Panc1 (cell line): ENCODE data around the gene MEMO1. TPM values are rescaled to one million over a fixed set of nuclear protein-coding genes. Genes with fewer than 3 reads are reported as not detected.
A peak's percentile ranks its signal among the peaks of the same experiment; 100 is the strongest.
"Not testable (repeated sequence)": the region's sequence is repeated elsewhere in the genome, so short reads cannot be mapped to it uniquely, and the experiment has no call there.

Experiments used
- ATAC-seq: fragments of 200-7000 bp; cut with Tn5 transposase; 2 replicates; pipeline ENCODE4 v1.9.1; 2020; ENCODE audit warnings: mild to moderate bottlenecking, moderate library complexity
- BruUV-seq: library from RNA; stranded (reverse); fragments of 400-500 nt; replicated peaks from 2 replicates; lab custom pipeline; 2021; lab: Mats Ljungman, UMichigan
- CTCF ChIA-PET: fragments of 300-600 bp; sonication (Branson Sonifier 250); formaldehyde crosslinking; loops from one replicate; lab custom pipeline; 2022; ENCODE audit warnings: antibody characterized with exemption; lab: Charles Lee
- POLR2A ChIA-PET: fragments of 300-600 bp; sonication (Branson Sonifier 250); formaldehyde crosslinking; loops from one replicate; lab custom pipeline; 2022; ENCODE audit warnings: antibody characterized with exemption; lab: Charles Lee
- DNase-seq: peaks from one replicate; pipeline ENCODE4 v3.0.0-alpha.2; 2010; ENCODE audit warnings: low read depth, low spot score
- H3K27ac ChIP-seq: 2 replicates; pipeline ENCODE4 v1.5.1; 2011; ENCODE audit warnings: mild to moderate bottlenecking, low read length, inconsistent platforms
- H3K27me3 ChIP-seq: fragments of 200-500 bp; sonication (Bioruptor generic); 2 replicates; pipeline ENCODE4 v1.6.0; 2014; ENCODE audit warnings: low read length, inconsistent platforms; ENCODE audit not compliant: control insufficient read depth, insufficient read depth
- H3K36me3 ChIP-seq: fragments of 200-500 bp; sonication (Bioruptor generic); 2 replicates; pipeline ENCODE4 v1.5.1; 2014; ENCODE audit warnings: inconsistent platforms, mild to moderate bottlenecking, low read length, moderate library complexity; ENCODE audit not compliant: control insufficient read depth, insufficient read depth
- H3K4me1 ChIP-seq: 2 replicates; pipeline ENCODE4 v1.5.1; 2011; ENCODE audit warnings: inconsistent platforms, mild to moderate bottlenecking, low read length, moderate library complexity; ENCODE audit not compliant: control insufficient read depth, insufficient read depth
- H3K4me3 ChIP-seq, 2 experiments: 2 replicates each; pipeline ENCODE4 v1.5.1; 2011 to 2012; ENCODE audit warnings: low read depth in 2 of 2, low read length in 2 of 2, mild to moderate bottlenecking in 2 of 2, inconsistent platforms in 1 of 2, moderate library complexity in 1 of 2
- H3K9me3 ChIP-seq: fragments of 200-500 bp; sonication (Bioruptor generic); 2 replicates; pipeline ENCODE4 v1.5.1; 2014; ENCODE audit warnings: low read depth, mild to moderate bottlenecking, inconsistent platforms, low read length, moderate library complexity; ENCODE audit not compliant: control insufficient read depth, insufficient read depth
- POLR2AphosphoS5 ChIP-seq: IDR thresholded peaks from 2 replicates; pipeline ENCODE4 v1.6.1; 2012; ENCODE audit warnings: mild to moderate bottlenecking, low read depth, low read length, moderate library complexity
- SIN3A ChIP-seq: IDR thresholded peaks from 2 replicates; pipeline ENCODE4 v1.6.1; 2012; ENCODE audit warnings: low read depth, mild to moderate bottlenecking, low read length, moderate library complexity, borderline replicate concordance; ENCODE audit not compliant: insufficient read depth
- TCF7L2 ChIP-seq: IDR thresholded peaks from 2 replicates; pipeline ENCODE4 v1.6.1; 2011; ENCODE audit warnings: mild to moderate bottlenecking, low read depth, low read length, inconsistent platforms
- in situ Hi-C: cut with HindIII; loops from 2 replicates; pipeline ENCODE4 v1.10.0; 2016; ENCODE audit warnings: low sequenced_read_pairs, low pct_unique_long_range_greater_than_20kb
- intact Hi-C: fragments of 100-400 bp; cut with micrococcal nuclease; formaldehyde crosslinking; loops from one replicate; pipeline ENCODE4 v1.10.0; 2022; ENCODE audit not compliant: unreplicated experiment
- total RNA-seq: library from RNA; stranded (reverse); gene quantifications from one replicate; pipeline ENCODE4 v1.2.1, GENCODE V29; 2021; ENCODE audit not compliant: unreplicated experiment
- TF ChIP-seq, protein P1 (sequence below): fragments of 450-650 bp; IDR thresholded peaks from 2 replicates; pipeline ENCODE4 v1.5.1; 2017; ENCODE audit warnings: mild to moderate bottlenecking
- TF ChIP-seq, protein P2 (sequence below), 2 experiments: IDR thresholded peaks; 2 replicates each; pipeline ENCODE4 v1.6.1; 2011 to 2012; ENCODE audit warnings: low read depth in 2 of 2, control low read depth in 1 of 2, low read length in 1 of 2, mild to moderate bottlenecking in 1 of 2, moderate library complexity in 1 of 2; ENCODE audit not compliant: insufficient read depth in 1 of 2

The MEMO1 gene
- total RNA-seq, 1 experiment from 2014 or later = 60.8 TPM

DNA sequence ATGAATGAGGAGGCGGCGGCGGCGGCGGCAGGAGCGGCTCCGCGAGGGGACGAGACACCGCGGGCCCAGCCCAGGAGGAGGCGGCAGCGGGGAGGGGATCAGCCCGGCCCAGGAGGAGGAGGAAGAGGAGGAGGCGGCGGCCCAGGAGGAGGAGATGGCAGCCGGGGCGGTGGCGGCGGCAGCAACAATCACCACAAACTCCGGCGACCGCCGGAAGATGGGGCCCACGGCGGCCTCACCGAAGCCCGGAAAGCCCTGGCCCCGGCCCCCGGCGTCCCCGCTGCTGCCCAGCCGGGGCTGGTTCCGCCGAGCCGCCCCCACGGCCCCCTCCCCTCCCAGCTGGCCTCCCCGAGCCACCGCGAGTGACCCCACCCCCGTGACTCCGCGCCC, 533 bp downstream of the MEMO1 start:
- intact Hi-C loops, H3K27me3 ChIP-seq, POLR2A ChIA-PET, H3K9me3 ChIP-seq, CTCF ChIA-PET, DNase-seq, H3K27ac ChIP-seq, in situ Hi-C loops, BruUV-seq, H3K36me3 ChIP-seq: not testable (repeated sequence)
- H3K4me1 ChIP-seq = peaks cover 25% of the 10 kb centered on the region
- 0 out of 2 replicates have a peak, but pooled peaks have one; percentile 3 for TF ChIP-seq SIN3A
- H3K4me3 ChIP-seq = peak overlapping the region in 1 of 2 experiments; percentile 96; a peak in 2 of 4 replicates
- peak; percentile 90 for ATAC-seq

DNA sequence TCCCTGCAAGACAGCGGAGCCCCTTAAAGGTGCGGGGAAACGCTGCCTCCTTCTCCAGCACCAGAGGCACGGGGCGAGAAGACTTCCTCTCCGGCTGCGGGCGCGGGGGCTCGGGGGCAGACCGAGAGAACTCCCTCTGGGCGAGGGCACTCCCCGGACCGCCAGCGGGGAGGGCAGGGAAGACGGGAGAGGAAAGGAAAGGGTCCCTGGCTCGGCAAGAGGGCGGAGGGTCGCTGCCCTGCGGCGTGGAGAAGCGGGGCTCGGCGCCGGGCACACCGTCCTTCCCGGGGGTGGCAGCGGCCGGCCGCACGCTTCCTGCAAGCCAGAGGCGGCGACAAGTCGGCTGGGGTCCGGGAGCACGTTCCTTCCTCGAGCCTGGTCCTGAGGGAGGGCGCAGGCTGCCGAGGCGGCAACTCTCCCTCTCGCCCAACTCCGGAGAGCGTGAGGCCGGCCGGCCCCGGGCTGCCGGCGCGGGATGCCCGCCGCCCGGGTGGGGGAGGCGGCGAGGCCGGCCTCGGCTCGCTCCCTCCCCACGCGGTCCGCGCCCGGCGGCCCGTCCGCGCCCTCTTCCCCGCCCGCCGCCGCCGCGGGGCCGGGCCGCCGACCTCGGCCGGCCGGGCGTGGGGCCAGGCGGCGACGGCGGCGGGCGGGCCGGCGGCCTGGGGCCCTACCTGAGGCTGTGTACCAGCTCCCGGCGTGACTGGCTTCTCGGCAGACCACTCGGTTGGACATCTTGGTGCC, 1.1 kb downstream of the MEMO1 start:
- peak; percentile 38 for ATAC-seq
- POLR2A ChIA-PET = interaction anchor here (1.2 kb wide), 1 partner anchor 30 kb away, joined by 9 read pairs; the partner anchor contains the start of gene DPY30

DNA sequence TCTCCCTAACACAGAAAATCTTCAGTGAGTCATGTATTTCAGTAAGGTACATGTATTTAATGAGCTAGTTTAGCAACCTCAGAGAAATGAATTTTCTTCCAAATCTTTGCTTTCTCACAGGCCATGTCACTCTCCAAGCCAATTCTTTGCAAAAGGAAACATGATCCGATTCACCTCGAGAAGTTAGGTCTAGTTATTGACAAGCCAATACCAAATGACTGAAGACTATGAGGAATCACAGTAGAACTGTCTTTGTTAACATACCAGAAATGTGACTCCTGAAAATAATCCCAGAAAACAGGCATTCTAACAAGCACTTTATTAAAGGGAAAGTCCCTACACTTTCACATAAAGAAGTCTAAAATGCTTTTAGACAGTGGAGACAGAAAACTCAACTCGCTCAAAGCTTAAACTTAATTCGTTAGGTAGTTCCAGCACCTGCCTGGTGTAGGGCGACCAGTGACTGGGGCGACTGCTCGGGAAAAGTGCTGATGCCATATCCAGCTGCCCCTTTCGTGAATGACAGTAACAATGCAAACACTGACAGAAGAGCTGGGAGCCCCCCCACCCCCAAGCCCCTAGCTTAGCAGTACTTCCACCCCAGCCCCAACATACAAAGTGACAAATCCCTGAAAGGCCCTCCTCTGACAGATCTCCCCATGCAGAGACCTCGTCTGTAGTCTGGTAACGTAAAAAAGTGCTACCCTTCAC, 1.8 kb downstream of the MEMO1 start:
- POLR2A ChIA-PET = interaction anchor here (1.2 kb wide), 1 partner anchor 31 kb away, joined by 9 read pairs; the partner anchor contains the start of gene DPY30

More for the DNA sequence above, 1.1 kb downstream of the MEMO1 start:
- Histone ChIP-seq H3K36me3 (no peaks in the 10 kb centered on the region; the same call in 1 of the 2 replicates), H3K4me1 (peaks cover 25% of the 10 kb centered on the region), H3K27me3 (no peaks in the 10 kb centered on the region), H3K9me3 (no peaks in the 10 kb centered on the region), H3K4me3 (peak overlapping the region; percentile 86 to 96), H3K27ac (peak overlapping the region; percentile 82)
- BruUV-seq = no TSS peak
- no peak for TF ChIP-seq TCF7L2
- DNase-seq = no peak
- in situ Hi-C loops = no loop called here
- intact Hi-C loops = loop anchor here (10.0 kb wide), 1 partner anchor 155 kb away; the partner anchor contains the start of gene SLC30A6
- CTCF ChIA-PET = no interaction called here

More for the DNA sequence above, 1.8 kb downstream of the MEMO1 start:
- peak overlapping the region; percentile 86 to 96 for H3K4me3 ChIP-seq
- DNase-seq (no peak), ATAC-seq (no peak)
- peaks cover 25% of the 10 kb centered on the region for H3K4me1 ChIP-seq
- H3K36me3 ChIP-seq = no peaks in the 10 kb centered on the region; the same call in 1 of the 2 replicates
- CTCF ChIA-PET = interaction anchor here (0.7 kb wide), 1 partner anchor 126 kb away, joined by 3 read pairs; no protein-coding TSS in a partner anchor
- H3K27me3 ChIP-seq = no peaks in the 10 kb centered on the region
- peak overlapping the region; percentile 82 for H3K27ac ChIP-seq
- no peaks in the 10 kb centered on the region for H3K9me3 ChIP-seq
- in situ Hi-C loops (no loop called here), intact Hi-C loops (loop anchor here (10.0 kb wide), 1 partner anchor 156 kb away; the partner anchor contains the start of gene SLC30A6)
- TF ChIP-seq POLR2AphosphoS5 = no peak
- TF ChIP-seq TCF7L2 = no peak
- TF ChIP-seq SIN3A = no peak
- TF ChIP-seq, protein P1, sequence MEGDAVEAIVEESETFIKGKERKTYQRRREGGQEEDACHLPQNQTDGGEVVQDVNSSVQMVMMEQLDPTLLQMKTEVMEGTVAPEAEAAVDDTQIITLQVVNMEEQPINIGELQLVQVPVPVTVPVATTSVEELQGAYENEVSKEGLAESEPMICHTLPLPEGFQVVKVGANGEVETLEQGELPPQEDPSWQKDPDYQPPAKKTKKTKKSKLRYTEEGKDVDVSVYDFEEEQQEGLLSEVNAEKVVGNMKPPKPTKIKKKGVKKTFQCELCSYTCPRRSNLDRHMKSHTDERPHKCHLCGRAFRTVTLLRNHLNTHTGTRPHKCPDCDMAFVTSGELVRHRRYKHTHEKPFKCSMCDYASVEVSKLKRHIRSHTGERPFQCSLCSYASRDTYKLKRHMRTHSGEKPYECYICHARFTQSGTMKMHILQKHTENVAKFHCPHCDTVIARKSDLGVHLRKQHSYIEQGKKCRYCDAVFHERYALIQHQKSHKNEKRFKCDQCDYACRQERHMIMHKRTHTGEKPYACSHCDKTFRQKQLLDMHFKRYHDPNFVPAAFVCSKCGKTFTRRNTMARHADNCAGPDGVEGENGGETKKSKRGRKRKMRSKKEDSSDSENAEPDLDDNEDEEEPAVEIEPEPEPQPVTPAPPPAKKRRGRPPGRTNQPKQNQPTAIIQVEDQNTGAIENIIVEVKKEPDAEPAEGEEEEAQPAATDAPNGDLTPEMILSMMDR = no peak
- TF ChIP-seq, protein P2, sequence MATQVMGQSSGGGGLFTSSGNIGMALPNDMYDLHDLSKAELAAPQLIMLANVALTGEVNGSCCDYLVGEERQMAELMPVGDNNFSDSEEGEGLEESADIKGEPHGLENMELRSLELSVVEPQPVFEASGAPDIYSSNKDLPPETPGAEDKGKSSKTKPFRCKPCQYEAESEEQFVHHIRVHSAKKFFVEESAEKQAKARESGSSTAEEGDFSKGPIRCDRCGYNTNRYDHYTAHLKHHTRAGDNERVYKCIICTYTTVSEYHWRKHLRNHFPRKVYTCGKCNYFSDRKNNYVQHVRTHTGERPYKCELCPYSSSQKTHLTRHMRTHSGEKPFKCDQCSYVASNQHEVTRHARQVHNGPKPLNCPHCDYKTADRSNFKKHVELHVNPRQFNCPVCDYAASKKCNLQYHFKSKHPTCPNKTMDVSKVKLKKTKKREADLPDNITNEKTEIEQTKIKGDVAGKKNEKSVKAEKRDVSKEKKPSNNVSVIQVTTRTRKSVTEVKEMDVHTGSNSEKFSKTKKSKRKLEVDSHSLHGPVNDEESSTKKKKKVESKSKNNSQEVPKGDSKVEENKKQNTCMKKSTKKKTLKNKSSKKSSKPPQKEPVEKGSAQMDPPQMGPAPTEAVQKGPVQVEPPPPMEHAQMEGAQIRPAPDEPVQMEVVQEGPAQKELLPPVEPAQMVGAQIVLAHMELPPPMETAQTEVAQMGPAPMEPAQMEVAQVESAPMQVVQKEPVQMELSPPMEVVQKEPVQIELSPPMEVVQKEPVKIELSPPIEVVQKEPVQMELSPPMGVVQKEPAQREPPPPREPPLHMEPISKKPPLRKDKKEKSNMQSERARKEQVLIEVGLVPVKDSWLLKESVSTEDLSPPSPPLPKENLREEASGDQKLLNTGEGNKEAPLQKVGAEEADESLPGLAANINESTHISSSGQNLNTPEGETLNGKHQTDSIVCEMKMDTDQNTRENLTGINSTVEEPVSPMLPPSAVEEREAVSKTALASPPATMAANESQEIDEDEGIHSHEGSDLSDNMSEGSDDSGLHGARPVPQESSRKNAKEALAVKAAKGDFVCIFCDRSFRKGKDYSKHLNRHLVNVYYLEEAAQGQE (IDR thresholded peaks at IDR 0.05; ENCODE audit: insufficient read depth in 1 of 2, low read depth in 2 of 2, low read length in 1 of 2) = no peak
- TSS peak; percentile 60 for BruUV-seq
